GM23338 (cell line): Measurements from ENCODE around the gene MRGPRE. TPM values are rescaled to one million over a fixed set of nuclear protein-coding genes. Genes with fewer than 3 reads are reported as not detected.
A peak's percentile ranks its signal among the peaks of the same experiment; 100 is the strongest.

Experiments used
- ATAC-seq: fragments of 200-7000 bp; cut with Tn5 transposase; 3 replicates; pipeline ENCODE4 v1.9.1; 2020
- DNase-seq: peaks from one replicate; pipeline ENCODE4 v3.0.0-alpha.2; 2015; ENCODE audit warnings: low spot score
- H2AFZ ChIP-seq: fragments of 200-600 bp; sonication (generic); 2 replicates; pipeline ENCODE4 v1.8.0; 2016; ENCODE audit warnings: antibody characterized with exemption, mild to moderate bottlenecking, moderate library complexity
- H3F3A ChIP-seq: fragments of 200-600 bp; sonication (generic); replicated peaks from 2 replicates; pipeline ENCODE4 v1.8.0; 2017; ENCODE audit warnings: antibody characterized with exemption, mixed run types, low read depth
- H3K27ac ChIP-seq: fragments of 200-600 bp; sonication (generic); 2 replicates; pipeline ENCODE4 v1.6.1; 2016; ENCODE audit warnings: low read depth
- H3K27me3 ChIP-seq: fragments of 200-600 bp; sonication (generic); 2 replicates; pipeline ENCODE4 v1.8.0; 2016; ENCODE audit warnings: mild to moderate bottlenecking, mixed run types, moderate library complexity; ENCODE audit not compliant: insufficient read depth
- H3K36me3 ChIP-seq: fragments of 200-600 bp; sonication (generic); 2 replicates; pipeline ENCODE4 v1.8.0; 2016; ENCODE audit warnings: mild to moderate bottlenecking; ENCODE audit not compliant: insufficient read depth
- H3K4me1 ChIP-seq: fragments of 200-600 bp; sonication (generic); 2 replicates; pipeline ENCODE4 v1.8.0; 2016; ENCODE audit warnings: mild to moderate bottlenecking, moderate library complexity; ENCODE audit not compliant: insufficient read depth
- H3K4me2 ChIP-seq: fragments of 200-600 bp; sonication (generic); 2 replicates; pipeline ENCODE4 v1.7.1; 2017; ENCODE audit warnings: mixed run types
- H3K4me3 ChIP-seq: fragments of 200-600 bp; sonication (generic); 2 replicates; pipeline ENCODE4 v1.6.1; 2016; ENCODE audit warnings: mixed run types
- H3K79me2 ChIP-seq: fragments of 200-600 bp; sonication (generic); replicated peaks from 2 replicates; pipeline ENCODE4 v1.8.0; 2017; ENCODE audit warnings: mild to moderate bottlenecking; ENCODE audit not compliant: insufficient read depth
- H3K9me2 ChIP-seq: fragments of 200-600 bp; sonication (generic); 2 replicates; pipeline ENCODE4 v1.8.0; 2017; ENCODE audit not compliant: insufficient read depth
- H4K20me1 ChIP-seq: fragments of 200-600 bp; sonication (generic); replicated peaks from 2 replicates; pipeline ENCODE4 v1.8.0; 2017; ENCODE audit warnings: mild to moderate bottlenecking; ENCODE audit not compliant: insufficient read depth
- H3K27ac Mint-ChIP-seq: 2 replicates; pipeline ENCODE4 v1.8.0; 2020; ENCODE audit warnings: inconsistent platforms, mild to moderate bottlenecking, moderate library complexity, mixed read lengths
- H3K27me3 Mint-ChIP-seq: 3 replicates; pipeline ENCODE4 v1.8.0; 2022; ENCODE audit warnings: low read depth, mild to moderate bottlenecking, moderate library complexity, mixed read lengths, inconsistent platforms; ENCODE audit not compliant: insufficient read depth, poor library complexity
- H3K36me3 Mint-ChIP-seq: 3 replicates; pipeline ENCODE4 v1.8.0; 2021; ENCODE audit warnings: low read depth, mild to moderate bottlenecking, inconsistent platforms, moderate library complexity, mixed read lengths
- H3K4me1 Mint-ChIP-seq: 3 replicates; pipeline ENCODE4 v1.8.0; 2020; ENCODE audit warnings: mild to moderate bottlenecking, inconsistent platforms, mixed read lengths
- H3K4me3 Mint-ChIP-seq: 3 replicates; pipeline ENCODE4 v1.8.0; 2021; ENCODE audit warnings: moderate library complexity, mild to moderate bottlenecking, inconsistent platforms, mixed read lengths
- H3K9me3 Mint-ChIP-seq: 3 replicates; pipeline ENCODE4 v1.8.0; 2020; ENCODE audit warnings: moderate library complexity, mild to moderate bottlenecking, inconsistent platforms, mixed read lengths
- CREB1 ChIP-seq: fragments of 250-450 bp; sonication (Bioruptor Pico); IDR thresholded peaks from 2 replicates; pipeline ENCODE4 v1.5.0; 2020; ENCODE audit warnings: low read depth, mild to moderate bottlenecking, moderate library complexity
- EZH2 ChIP-seq: fragments of 200-600 bp; sonication (generic); IDR thresholded peaks from one replicate; pipeline ENCODE4 v1.8.0; 2017; ENCODE audit warnings: antibody characterized with exemption, mild to moderate bottlenecking, low read depth; ENCODE audit not compliant: unreplicated experiment
- EZH2phosphoT487 ChIP-seq: fragments of 200-600 bp; sonication (generic); IDR thresholded peaks from one replicate; pipeline ENCODE4 v1.8.1; 2018; ENCODE audit warnings: antibody characterized with exemption; ENCODE audit not compliant: unreplicated experiment
- STAT1 ChIP-seq: IDR thresholded peaks from one replicate; pipeline ENCODE4 v1.6.1; 2016; ENCODE audit warnings: antibody characterized with exemption; ENCODE audit not compliant: unreplicated experiment
- ZNF114 ChIP-seq: fragments of 250-450 bp; sonication (Bioruptor Pico); IDR thresholded peaks from 2 replicates; pipeline ENCODE4 v1.5.0; 2020; ENCODE audit warnings: mild to moderate bottlenecking, moderate library complexity
- long read RNA-seq: library from polyadenylated mRNA; unstranded; transcript quantifications from one replicate; pipeline ENCODE4 v2.0.0, GENCODE V29; 2020; ENCODE audit not compliant: unreplicated experiment
- polyA plus RNA-seq: library from polyadenylated mRNA; unstranded; fragments of >200 nt; fragmentation: Nextera tagmentation; extraction: Ambion mirVana; gene quantifications from 2 replicates; pipeline ENCODE4 v1.2.1, GENCODE V29; 2016
- total RNA-seq: library from RNA; depleted of rRNA; stranded (reverse); fragments of >200 nt; shearing (Covaris generic); gene quantifications from 2 replicates; pipeline ENCODE4 v1.2.3, GENCODE V29; 2014; rRNA removed
- TF ChIP-seq, protein P1 (sequence below), 2 experiments: fragments of 200-600 bp in 1 of 2; sonication (generic) in 1 of 2; conservative IDR thresholded peaks; 2 replicates each; pipeline versions ENCODE4 v1.5.1 to v1.6.1; 2016 to 2017; ENCODE audit warnings: antibody characterized with exemption in 2 of 2, low read depth in 2 of 2, mild to moderate bottlenecking in 2 of 2, moderate library complexity in 1 of 2
- TF ChIP-seq, protein P2 (sequence below): fragments of 250-450 bp; sonication (Bioruptor Pico); IDR thresholded peaks from 2 replicates; pipeline ENCODE4 v1.5.0; 2020; ENCODE audit warnings: mild to moderate bottlenecking, moderate library complexity
- TF ChIP-seq, protein P3 (sequence below): IDR thresholded peaks from one replicate; pipeline ENCODE4 v1.6.1; 2018; ENCODE audit warnings: antibody characterized with exemption; ENCODE audit not compliant: unreplicated experiment
- TF ChIP-seq, protein P4 (sequence below): IDR thresholded peaks from 2 replicates; pipeline ENCODE4 v1.6.1; 2016; ENCODE audit warnings: antibody characterized with exemption

Gene MRGPRE, protein sequence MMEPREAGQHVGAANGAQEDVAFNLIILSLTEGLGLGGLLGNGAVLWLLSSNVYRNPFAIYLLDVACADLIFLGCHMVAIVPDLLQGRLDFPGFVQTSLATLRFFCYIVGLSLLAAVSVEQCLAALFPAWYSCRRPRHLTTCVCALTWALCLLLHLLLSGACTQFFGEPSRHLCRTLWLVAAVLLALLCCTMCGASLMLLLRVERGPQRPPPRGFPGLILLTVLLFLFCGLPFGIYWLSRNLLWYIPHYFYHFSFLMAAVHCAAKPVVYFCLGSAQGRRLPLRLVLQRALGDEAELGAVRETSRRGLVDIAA
- total RNA-seq, result not detected in 2 replicates
- not detected in 2 replicates for polyA plus RNA-seq
- long read RNA-seq, result 0 reads

DNA sequence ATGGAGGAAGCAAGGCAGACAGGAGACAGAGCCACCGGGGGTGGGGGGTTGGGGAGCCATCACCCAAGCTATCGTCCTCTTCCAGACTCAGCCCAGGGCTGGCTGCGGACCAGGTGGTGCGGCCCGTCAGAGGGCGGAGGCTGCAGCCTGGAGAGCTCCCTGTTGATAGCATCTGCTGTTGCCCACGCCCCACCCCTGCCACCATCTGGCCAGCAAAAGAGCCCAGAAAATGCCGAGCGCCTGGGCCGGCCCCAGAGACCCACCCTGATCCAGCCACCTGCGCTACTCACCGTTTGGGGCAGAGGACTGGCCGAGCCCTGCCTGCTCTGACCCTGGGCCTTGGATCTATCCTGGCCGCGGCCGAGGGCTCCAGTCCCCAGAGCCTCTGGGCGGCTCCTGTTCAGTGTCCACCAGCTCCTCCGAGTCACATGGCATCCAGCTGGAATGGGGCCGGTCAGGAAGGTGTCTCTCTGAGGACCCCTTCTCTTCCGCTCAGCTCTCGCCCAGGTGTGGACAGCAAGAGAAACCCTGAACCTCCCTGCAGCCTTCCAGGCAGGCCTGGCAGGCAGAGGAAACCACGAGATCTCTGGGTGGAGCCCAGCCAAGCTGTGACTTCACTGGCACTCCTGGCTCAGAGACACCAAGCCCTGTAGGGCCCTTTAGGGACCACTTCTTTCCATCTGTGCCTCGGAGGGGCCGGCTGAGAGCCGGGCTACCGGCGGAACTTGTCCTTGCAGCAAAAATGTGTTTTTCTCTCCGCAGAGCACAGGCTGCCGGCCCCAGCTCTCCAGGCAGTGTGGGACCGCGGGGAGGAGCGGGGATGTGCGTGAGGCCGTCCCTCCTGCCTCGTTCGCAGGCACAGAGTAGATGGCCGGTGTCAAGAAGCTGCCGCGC, at the start of gene MRGPRE:
Gene MRGPRE, minus strand, starts transcription at position 567 of the 894 bp plus-strand sequence. CDS start 3,618 bp downstream, outside the sequence.
- DNase-seq, result peak; percentile 34
- Histone ChIP-seq H3F3A (no peaks in the 10 kb centered on the region), H3K9me2 (0 out of 2 replicates have a peak, but pooled peaks cover 3% of the 10 kb centered on the region), H3K4me2 (no peak within 1 kb of the TSS), H2AFZ (peak within 1 kb of the TSS; percentile 94), H4K20me1 (no peaks in the 10 kb centered on the region), H3K4me3 (no peak within 1 kb of the TSS), H3K79me2 (no peaks in the 10 kb centered on the region), H3K36me3 (no peaks in the 10 kb centered on the region), H3K4me1 (peaks cover 4% of the 10 kb centered on the region), H3K27ac (no peak within 1 kb of the TSS), H3K27me3 (no peaks in the 10 kb centered on the region)
- Mint-ChIP-seq H3K27ac (no peak within 1 kb of the TSS), H3K27me3 (peaks cover 6% of the 10 kb centered on the region), H3K9me3 (no peaks in the 10 kb centered on the region; the same call in 2 of the 3 replicates), H3K36me3 (no peaks in the 10 kb centered on the region), H3K4me1 (peaks cover 2% of the 10 kb centered on the region; the same call in 2 of the 3 replicates), H3K4me3 (no peak within 1 kb of the TSS; the same call in 2 of the 3 replicates)
- TF ChIP-seq CREB1 (CRISPR knock-in tag) (no peak), EZH2phosphoT487 (no peak), EZH2 (no peak), STAT1 (no peak), ZNF114 (CRISPR knock-in tag) (no peak)
- TF ChIP-seq, protein P1, sequence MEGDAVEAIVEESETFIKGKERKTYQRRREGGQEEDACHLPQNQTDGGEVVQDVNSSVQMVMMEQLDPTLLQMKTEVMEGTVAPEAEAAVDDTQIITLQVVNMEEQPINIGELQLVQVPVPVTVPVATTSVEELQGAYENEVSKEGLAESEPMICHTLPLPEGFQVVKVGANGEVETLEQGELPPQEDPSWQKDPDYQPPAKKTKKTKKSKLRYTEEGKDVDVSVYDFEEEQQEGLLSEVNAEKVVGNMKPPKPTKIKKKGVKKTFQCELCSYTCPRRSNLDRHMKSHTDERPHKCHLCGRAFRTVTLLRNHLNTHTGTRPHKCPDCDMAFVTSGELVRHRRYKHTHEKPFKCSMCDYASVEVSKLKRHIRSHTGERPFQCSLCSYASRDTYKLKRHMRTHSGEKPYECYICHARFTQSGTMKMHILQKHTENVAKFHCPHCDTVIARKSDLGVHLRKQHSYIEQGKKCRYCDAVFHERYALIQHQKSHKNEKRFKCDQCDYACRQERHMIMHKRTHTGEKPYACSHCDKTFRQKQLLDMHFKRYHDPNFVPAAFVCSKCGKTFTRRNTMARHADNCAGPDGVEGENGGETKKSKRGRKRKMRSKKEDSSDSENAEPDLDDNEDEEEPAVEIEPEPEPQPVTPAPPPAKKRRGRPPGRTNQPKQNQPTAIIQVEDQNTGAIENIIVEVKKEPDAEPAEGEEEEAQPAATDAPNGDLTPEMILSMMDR (conservative IDR thresholded peaks at IDR 0.05; ENCODE audit: low read depth in 2 of 2), result no peak
- TF ChIP-seq, protein P2, sequence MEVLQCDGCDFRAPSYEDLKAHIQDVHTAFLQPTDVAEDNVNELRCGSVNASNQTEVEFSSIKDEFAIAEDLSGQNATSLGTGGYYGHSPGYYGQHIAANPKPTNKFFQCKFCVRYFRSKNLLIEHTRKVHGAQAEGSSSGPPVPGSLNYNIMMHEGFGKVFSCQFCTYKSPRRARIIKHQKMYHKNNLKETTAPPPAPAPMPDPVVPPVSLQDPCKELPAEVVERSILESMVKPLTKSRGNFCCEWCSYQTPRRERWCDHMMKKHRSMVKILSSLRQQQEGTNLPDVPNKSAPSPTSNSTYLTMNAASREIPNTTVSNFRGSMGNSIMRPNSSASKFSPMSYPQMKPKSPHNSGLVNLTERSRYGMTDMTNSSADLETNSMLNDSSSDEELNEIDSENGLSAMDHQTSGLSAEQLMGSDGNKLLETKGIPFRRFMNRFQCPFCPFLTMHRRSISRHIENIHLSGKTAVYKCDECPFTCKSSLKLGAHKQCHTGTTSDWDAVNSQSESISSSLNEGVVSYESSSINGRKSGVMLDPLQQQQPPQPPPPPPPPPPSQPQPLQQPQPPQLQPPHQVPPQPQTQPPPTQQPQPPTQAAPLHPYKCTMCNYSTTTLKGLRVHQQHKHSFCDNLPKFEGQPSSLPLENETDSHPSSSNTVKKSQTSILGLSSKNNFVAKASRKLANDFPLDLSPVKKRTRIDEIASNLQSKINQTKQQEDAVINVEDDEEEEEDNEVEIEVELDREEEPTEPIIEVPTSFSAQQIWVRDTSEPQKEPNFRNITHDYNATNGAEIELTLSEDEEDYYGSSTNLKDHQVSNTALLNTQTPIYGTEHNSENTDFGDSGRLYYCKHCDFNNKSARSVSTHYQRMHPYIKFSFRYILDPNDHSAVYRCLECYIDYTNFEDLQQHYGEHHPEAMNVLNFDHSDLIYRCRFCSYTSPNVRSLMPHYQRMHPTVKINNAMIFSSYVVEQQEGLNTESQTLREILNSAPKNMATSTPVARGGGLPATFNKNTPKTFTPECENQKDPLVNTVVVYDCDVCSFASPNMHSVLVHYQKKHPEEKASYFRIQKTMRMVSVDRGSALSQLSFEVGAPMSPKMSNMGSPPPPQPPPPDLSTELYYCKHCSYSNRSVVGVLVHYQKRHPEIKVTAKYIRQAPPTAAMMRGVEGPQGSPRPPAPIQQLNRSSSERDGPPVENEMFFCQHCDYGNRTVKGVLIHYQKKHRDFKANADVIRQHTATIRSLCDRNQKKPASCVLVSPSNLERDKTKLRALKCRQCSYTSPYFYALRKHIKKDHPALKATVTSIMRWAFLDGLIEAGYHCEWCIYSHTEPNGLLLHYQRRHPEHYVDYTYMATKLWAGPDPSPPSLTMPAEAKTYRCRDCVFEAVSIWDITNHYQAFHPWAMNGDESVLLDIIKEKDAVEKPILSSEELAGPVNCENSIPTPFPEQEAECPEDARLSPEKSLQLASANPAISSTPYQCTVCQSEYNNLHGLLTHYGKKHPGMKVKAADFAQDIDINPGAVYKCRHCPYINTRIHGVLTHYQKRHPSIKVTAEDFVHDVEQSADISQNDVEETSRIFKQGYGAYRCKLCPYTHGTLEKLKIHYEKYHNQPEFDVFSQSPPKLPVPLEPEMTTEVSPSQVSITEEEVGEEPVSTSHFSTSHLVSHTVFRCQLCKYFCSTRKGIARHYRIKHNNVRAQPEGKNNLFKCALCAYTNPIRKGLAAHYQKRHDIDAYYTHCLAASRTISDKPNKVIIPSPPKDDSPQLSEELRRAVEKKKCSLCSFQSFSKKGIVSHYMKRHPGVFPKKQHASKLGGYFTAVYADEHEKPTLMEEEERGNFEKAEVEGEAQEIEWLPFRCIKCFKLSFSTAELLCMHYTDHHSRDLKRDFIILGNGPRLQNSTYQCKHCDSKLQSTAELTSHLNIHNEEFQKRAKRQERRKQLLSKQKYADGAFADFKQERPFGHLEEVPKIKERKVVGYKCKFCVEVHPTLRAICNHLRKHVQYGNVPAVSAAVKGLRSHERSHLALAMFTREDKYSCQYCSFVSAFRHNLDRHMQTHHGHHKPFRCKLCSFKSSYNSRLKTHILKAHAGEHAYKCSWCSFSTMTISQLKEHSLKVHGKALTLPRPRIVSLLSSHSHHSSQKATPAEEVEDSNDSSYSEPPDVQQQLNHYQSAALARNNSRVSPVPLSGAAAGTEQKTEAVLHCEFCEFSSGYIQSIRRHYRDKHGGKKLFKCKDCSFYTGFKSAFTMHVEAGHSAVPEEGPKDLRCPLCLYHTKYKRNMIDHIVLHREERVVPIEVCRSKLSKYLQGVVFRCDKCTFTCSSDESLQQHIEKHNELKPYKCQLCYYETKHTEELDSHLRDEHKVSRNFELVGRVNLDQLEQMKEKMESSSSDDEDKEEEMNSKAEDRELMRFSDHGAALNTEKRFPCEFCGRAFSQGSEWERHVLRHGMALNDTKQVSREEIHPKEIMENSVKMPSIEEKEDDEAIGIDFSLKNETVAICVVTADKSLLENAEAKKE (CRISPR knock-in tag), result no peak
- TF ChIP-seq, protein P3, sequence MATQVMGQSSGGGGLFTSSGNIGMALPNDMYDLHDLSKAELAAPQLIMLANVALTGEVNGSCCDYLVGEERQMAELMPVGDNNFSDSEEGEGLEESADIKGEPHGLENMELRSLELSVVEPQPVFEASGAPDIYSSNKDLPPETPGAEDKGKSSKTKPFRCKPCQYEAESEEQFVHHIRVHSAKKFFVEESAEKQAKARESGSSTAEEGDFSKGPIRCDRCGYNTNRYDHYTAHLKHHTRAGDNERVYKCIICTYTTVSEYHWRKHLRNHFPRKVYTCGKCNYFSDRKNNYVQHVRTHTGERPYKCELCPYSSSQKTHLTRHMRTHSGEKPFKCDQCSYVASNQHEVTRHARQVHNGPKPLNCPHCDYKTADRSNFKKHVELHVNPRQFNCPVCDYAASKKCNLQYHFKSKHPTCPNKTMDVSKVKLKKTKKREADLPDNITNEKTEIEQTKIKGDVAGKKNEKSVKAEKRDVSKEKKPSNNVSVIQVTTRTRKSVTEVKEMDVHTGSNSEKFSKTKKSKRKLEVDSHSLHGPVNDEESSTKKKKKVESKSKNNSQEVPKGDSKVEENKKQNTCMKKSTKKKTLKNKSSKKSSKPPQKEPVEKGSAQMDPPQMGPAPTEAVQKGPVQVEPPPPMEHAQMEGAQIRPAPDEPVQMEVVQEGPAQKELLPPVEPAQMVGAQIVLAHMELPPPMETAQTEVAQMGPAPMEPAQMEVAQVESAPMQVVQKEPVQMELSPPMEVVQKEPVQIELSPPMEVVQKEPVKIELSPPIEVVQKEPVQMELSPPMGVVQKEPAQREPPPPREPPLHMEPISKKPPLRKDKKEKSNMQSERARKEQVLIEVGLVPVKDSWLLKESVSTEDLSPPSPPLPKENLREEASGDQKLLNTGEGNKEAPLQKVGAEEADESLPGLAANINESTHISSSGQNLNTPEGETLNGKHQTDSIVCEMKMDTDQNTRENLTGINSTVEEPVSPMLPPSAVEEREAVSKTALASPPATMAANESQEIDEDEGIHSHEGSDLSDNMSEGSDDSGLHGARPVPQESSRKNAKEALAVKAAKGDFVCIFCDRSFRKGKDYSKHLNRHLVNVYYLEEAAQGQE, result no peak
- TF ChIP-seq, protein P4, sequence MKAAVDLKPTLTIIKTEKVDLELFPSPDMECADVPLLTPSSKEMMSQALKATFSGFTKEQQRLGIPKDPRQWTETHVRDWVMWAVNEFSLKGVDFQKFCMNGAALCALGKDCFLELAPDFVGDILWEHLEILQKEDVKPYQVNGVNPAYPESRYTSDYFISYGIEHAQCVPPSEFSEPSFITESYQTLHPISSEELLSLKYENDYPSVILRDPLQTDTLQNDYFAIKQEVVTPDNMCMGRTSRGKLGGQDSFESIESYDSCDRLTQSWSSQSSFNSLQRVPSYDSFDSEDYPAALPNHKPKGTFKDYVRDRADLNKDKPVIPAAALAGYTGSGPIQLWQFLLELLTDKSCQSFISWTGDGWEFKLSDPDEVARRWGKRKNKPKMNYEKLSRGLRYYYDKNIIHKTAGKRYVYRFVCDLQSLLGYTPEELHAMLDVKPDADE, result no peak
- peak; percentile 57 for ATAC-seq
